Esophagus (tissue), 2 donors: ENCODE data around the gene HDAC10. TPM values are rescaled to one million over a fixed set of nuclear protein-coding genes. Genes with fewer than 3 reads are reported as not detected.
"Not testable (repeated sequence)": the region's sequence is repeated elsewhere in the genome, so short reads cannot be mapped to it uniquely, and the experiment has no call there.

Source experiments
- H3K27ac ChIP-seq, 2 donors: one replicate each; pipeline ENCODE4 v1.5.1; 2013; ENCODE audit warnings: low read depth in 2 of 2, mild to moderate bottlenecking in 2 of 2, inconsistent platforms in 1 of 2, low read length in 1 of 2, moderate library complexity in 1 of 2
- H3K27me3 ChIP-seq, 2 donors: one replicate each; pipeline ENCODE4 v1.6.1; 2013; ENCODE audit warnings: low read length in 2 of 2, control low read depth in 1 of 2, mild to moderate bottlenecking in 1 of 2; ENCODE audit not compliant: insufficient read depth in 2 of 2, control insufficient read depth in 1 of 2
- H3K36me3 ChIP-seq, 2 donors: one replicate each; pipeline ENCODE4 v1.6.1; 2013; ENCODE audit warnings: low read length in 1 of 2; ENCODE audit not compliant: control insufficient read depth in 2 of 2, insufficient read depth in 2 of 2
- H3K4me1 ChIP-seq, 2 donors: one replicate each; pipeline ENCODE4 v1.6.1; 2013; ENCODE audit warnings: low read length in 1 of 2; ENCODE audit not compliant: control insufficient read depth in 2 of 2, insufficient read depth in 2 of 2
- H3K4me3 ChIP-seq, 2 donors: one replicate each; pipeline ENCODE4 v1.5.1; 2013; ENCODE audit warnings: low read length in 2 of 2, mild to moderate bottlenecking in 2 of 2, low read depth in 1 of 2, moderate library complexity in 1 of 2
- H3K9me3 ChIP-seq, 2 donors: one replicate each; pipeline ENCODE4 v1.6.1; 2013; ENCODE audit warnings: mild to moderate bottlenecking in 2 of 2, low read depth in 1 of 2, low read length in 1 of 2, moderate library complexity in 1 of 2; ENCODE audit not compliant: control insufficient read depth in 2 of 2, insufficient read depth in 1 of 2
- WGBS, 2 donors: extraction: QIAGEN DNeasy Blood & Tissue Kit; methylation state at CpG; one replicate each; pipeline ENCODE4 v1.1.7; 2013; 5-methylcytosine and 5-hydroxymethylcytosine counted together
- polyA plus RNA-seq, 2 donors: library from polyadenylated mRNA; stranded (reverse); fragments of 200-250 nt; gene quantifications; one replicate each; pipeline ENCODE4 v1.2.3, GENCODE V29; 2013
- donor health status: healthy with polysubstance abuse.
- donor health status: Bipolar disorder and iron deficiency.

HDAC10 gene
- polyA plus RNA-seq, 2 donors: 22.0 to 42.4 TPM

- Histone ChIP-seq H3K36me3 (peaks cover 0 to 84% of the 10 kb centered on the region in 2 donors), H3K27ac (peak overlapping the region in 1 of 2 donors; percentile 63), H3K27me3 (no peaks in the 10 kb centered on the region), H3K4me3 (no peak overlapping the region), H3K9me3 (peaks cover 0 to 11% of the 10 kb centered on the region in 2 donors), H3K4me1 (peaks cover 3 to 28% of the 10 kb centered on the region in 2 donors)
- WGBS, 2 donors: 80 to 83% methylated on average over 30 of the region's 30 CpGs
Measured at GRCh38 chr22:50278956-50279619, 28.0 kb upstream of the HDAC10 start.

- Histone ChIP-seq H3K27me3 (no peaks in the 10 kb centered on the region), H3K36me3 (peaks cover 0 to 84% of the 10 kb centered on the region in 2 donors), H3K27ac (peak overlapping the region; percentile 36 to 63), H3K9me3 (peaks cover 0 to 11% of the 10 kb centered on the region in 2 donors), H3K4me3 (no peak overlapping the region), H3K4me1 (peaks cover 3 to 28% of the 10 kb centered on the region in 2 donors)
- whole genome bisulfite sequencing, 2 donors: 91 to 92% methylated on average over 19 to 21 of the region's 21 CpGs
Measured at GRCh38 chr22:50278461-50278860, 27.4 kb upstream of the HDAC10 start.

GRCh38 chr22:50277761-50278160 is 26.7 kb upstream of the HDAC10 start:
- Histone ChIP-seq H3K27ac (peak overlapping the region in 1 of 2 donors; percentile 6), H3K4me3 (no peak overlapping the region), H3K27me3 (no peaks in the 10 kb centered on the region), H3K9me3 (peaks cover 0 to 11% of the 10 kb centered on the region in 2 donors), H3K4me1 (peaks cover 0 to 23% of the 10 kb centered on the region in 2 donors), H3K36me3 (peaks cover 0 to 78% of the 10 kb centered on the region in 2 donors)
- 72 to 80% methylated on average over 24 to 25 of the region's 25 CpGs for WGBS, 2 donors

GRCh38 chr22:50276143-50276542 is 25.1 kb upstream of the HDAC10 start:
- H3K27ac ChIP-seq: peak overlapping the region; percentile 55 to 78
- peaks cover 0 to 16% of the 10 kb centered on the region in 2 donors for H3K4me1 ChIP-seq
- H3K4me3 ChIP-seq: no peak overlapping the region
- WGBS, 2 donors: 52 to 58% methylated on average over 25 of the region's 25 CpGs
- peaks cover 0 to 62% of the 10 kb centered on the region in 2 donors for H3K36me3 ChIP-seq
- no peaks in the 10 kb centered on the region for H3K27me3 ChIP-seq
- peaks cover 0 to 9% of the 10 kb centered on the region in 2 donors for H3K9me3 ChIP-seq

- Histone ChIP-seq H3K36me3 (peaks cover 0 to 55% of the 10 kb centered on the region in 2 donors), H3K4me1 (peaks cover 4 to 19% of the 10 kb centered on the region in 2 donors), H3K9me3 (peaks cover 0 to 7% of the 10 kb centered on the region in 2 donors), H3K4me3 (no peak overlapping the region), H3K27me3 (no peaks in the 10 kb centered on the region), H3K27ac (peak overlapping the region; percentile 3 to 36)
- 70 to 80% methylated on average over 43 of the region's 43 CpGs for WGBS, 2 donors
Measured at GRCh38 chr22:50275181-50276055, 24.4 kb upstream of the HDAC10 start.

- Histone ChIP-seq H3K9me3 (peaks cover 0 to 5% of the 10 kb centered on the region in 2 donors), H3K36me3 (peaks cover 0 to 48% of the 10 kb centered on the region in 2 donors), H3K4me1 (peaks cover 4 to 16% of the 10 kb centered on the region in 2 donors), H3K4me3 (no peak overlapping the region), H3K27me3 (no peaks in the 10 kb centered on the region), H3K27ac (peak overlapping the region in 1 of 2 donors; percentile 3)
- WGBS, 2 donors: 46 to 58% methylated on average over 7 of the region's 7 CpGs
Measured at GRCh38 chr22:50274771-50275170, 23.7 kb upstream of the HDAC10 start.

- no peaks in the 10 kb centered on the region for H3K27me3 ChIP-seq
- H3K9me3 ChIP-seq: peaks cover 0 to 5% of the 10 kb centered on the region in 2 donors
- no peak overlapping the region for H3K27ac ChIP-seq
- H3K4me3 ChIP-seq: no peak overlapping the region
- 24 to 25% methylated on average over 7 of the region's 7 CpGs for WGBS, 2 donors
- peaks cover 4 to 15% of the 10 kb centered on the region in 2 donors for H3K4me1 ChIP-seq
- peaks cover 0 to 44% of the 10 kb centered on the region in 2 donors for H3K36me3 ChIP-seq
Measured at GRCh38 chr22:50274311-50274710, 23.2 kb upstream of the HDAC10 start.

GRCh38 chr22:50273781-50274180 is 22.7 kb upstream of the HDAC10 start:
- not testable (repeated sequence) for H3K4me3 ChIP-seq, H3K9me3 ChIP-seq, H3K27ac ChIP-seq, H3K27me3 ChIP-seq
- Histone ChIP-seq H3K36me3 (peaks cover 0 to 38% of the 10 kb centered on the region in 2 donors), H3K4me1 (peaks cover 7 to 18% of the 10 kb centered on the region in 2 donors)
- 74 to 83% methylated on average over 10 of the region's 10 CpGs for WGBS, 2 donors

- not testable (repeated sequence) for H3K27ac ChIP-seq, H3K27me3 ChIP-seq, H3K4me3 ChIP-seq, H3K9me3 ChIP-seq
- WGBS, 2 donors: 53 to 54% methylated on average over 11 of the region's 11 CpGs
- Histone ChIP-seq H3K4me1 (peaks cover 9 to 22% of the 10 kb centered on the region in 2 donors), H3K36me3 (peaks cover 0 to 34% of the 10 kb centered on the region in 2 donors)
Measured at GRCh38 chr22:50273352-50273751, 22.3 kb upstream of the HDAC10 start.
